A204.1 (cell line): ENCODE results near the gene PWWP2B.
"Not testable (repeated sequence)": the region's sequence is repeated elsewhere in the genome, so short reads cannot be mapped to it uniquely, and the experiment has no call there.

ENCODE experiments used
- FAIRE-seq: peaks from 2 replicates; lab custom pipeline; 2012; peaks lifted over from hg19 to GRCh38; lab: Jason Lieb, UNC

The PWWP2B gene

DNA sequence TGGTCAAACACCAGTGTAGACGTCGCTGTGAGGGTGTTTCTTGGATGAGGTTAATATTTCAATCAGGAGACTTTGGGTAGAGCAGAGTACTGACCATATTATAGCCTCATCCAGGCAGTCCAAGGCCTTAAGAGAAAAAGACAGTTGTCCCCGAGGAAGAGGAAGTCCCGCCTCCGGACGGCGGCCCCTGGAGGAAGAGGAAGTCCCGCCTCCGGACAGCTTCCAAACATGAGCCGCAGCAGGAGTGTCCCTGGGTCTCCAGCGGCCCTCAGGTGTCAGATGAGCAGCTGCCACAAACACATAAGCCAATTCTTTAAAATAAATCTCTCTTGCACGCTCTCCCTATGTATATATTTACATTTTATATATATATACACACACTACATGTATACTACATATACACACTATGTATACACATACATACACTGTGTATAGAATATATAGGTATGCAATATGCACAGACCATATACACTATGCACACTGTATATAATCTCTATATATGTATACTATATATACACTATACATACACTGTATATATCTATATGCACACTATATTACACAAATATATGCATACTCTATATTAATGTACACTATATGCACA, 37.5 kb downstream of the PWWP2B start:
- FAIRE-seq, result no peak

DNA sequence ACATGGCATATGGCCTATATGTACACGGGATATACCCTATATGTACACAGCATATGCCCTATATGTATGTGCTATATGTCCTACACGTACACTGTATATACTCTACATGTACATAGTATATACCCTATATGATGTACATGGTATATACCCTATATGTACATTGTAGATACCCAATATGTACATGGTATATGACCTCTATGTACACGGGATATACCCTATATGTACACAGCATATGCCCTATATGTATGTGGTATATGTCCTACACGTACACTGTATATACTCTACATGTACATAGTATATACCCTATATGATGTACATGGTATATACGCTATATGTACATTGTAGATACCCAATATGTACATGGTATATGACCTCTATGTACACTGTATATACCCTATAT, 38.3 kb downstream of the PWWP2B start:
- FAIRE-seq, result peak; percentile 35

DNA sequence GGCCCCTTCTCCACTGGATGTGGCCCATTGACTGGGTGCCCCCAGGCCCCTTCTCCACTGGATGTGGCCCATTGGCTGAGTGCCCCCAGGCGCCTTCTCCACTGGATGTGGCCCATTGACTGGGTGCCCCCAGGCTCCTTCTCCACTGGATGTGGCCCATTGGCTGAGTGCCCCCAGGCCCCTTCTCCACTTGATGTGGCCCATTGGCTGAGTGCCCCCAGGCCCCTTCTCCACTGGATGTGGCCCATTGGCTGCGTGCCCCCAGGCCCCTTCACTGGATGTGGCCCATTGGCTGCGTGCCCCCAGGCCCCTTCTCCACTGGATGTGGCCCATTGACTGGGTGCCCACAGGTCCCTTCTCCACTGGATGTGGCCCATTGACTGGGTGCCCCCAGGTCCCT, 39.1 kb downstream of the PWWP2B start:
- not testable (repeated sequence) for FAIRE-seq

DNA sequence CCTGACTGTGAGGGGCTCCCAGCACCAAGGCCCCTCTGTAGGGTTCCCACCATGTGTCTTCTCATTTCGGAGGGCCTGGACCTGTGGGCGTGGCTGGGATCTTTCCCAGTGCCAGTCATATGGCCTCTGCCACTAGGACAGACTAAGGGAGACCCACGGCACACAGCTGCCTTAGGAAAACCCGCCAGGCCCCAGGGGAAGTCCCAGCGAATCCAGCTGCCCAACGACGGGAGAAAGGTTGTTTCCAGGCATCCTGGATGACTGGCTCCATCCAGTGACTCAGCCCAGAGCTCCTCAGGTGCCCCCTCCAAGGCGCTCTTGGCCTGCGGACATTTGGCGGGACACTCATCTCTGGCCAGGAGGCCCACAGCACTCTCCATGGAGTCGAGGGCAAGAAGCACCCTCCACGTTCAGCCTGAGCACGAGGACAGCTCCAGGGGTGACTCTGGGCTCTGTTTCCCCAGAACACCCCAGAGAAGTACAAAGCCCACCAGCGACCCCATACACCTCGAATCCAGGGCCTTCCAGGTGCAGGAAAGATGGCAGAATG, 39.9 kb downstream of the PWWP2B start:
- no peak for FAIRE-seq

DNA sequence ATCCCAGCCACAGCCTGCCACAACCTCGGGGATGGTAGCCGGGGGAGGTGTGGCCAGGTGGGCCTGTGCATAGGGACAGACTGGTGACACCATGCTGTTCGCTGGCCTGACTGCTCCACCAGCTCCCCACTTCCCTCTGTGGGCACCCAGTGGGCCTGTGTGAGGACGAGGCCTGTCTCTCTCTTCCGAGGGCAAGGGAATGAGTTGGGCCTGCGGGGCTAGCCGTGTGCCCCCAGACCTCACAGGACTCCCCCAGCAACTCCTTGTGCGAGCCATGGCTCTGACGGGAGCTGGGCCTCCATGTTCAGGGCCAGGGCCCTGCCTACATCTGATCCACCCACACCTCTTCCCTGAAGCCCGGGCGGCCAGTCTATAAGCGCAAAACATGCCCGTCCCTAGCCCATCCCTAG, 40.5 kb downstream of the PWWP2B start:
- no peak for FAIRE-seq

DNA sequence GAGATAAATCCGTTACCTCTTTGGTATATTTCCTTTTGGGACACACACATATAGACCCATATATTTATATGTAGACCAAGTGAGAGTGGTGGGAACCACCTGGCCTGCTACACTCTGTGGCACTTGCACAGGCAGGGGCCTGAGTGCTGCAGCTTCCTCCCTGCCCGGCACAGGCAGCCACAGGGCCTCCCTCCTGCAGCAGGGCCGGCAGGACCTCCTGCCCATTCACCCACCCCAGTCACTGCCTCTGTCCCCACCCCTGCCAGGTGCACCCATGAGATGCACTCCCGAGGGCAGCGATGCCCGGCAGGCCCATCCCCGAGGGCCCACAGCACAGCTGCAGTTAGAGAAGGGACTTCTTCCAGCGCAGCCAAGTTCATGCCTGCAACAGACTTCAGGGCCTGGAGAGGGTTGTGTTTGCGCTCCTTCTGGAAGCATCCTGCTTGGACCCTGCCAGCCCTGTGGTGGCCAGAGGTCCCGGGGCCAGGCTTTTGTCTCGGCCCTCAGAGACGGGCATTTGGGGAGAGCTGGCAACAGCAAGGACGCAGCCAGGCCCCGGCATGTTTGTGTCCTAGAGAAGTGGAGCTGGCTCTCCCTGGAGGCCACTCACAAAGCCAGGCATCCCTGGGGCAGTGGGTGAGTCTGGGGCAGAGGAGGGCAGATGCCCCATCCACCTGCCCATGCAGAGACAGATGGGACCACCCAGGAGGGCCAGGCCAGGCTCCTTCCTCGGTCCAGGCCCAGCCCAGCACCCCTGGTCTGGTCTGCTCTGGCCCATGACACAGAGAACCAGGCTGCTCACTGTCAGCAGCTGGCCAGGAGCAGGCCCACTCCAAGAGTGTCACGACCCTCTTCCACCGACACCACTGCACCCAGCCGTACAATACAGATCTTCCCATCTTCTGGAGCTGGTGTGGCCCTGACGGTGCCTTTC, 41.4 kb downstream of the PWWP2B start:
- FAIRE-seq, result no peak

DNA sequence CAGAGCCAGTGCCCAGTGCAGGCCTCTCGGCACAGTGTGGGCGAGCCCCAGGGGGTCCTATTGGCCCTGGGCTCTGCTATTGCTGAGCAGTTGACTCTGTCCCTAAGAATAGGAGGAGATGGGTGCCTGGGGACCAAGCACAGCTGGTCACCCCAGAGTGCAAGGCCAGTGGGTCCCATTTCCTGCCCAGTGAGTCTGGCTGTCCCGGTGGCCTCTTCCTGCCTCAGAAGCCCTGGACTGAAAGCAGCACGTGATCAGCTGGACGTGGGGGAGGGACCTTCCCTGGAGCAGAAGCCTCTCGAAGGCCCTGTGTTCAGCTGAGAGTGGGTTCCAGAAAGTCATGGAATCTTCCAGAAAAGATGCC, 42.0 kb downstream of the PWWP2B start:
- no peak for FAIRE-seq

DNA sequence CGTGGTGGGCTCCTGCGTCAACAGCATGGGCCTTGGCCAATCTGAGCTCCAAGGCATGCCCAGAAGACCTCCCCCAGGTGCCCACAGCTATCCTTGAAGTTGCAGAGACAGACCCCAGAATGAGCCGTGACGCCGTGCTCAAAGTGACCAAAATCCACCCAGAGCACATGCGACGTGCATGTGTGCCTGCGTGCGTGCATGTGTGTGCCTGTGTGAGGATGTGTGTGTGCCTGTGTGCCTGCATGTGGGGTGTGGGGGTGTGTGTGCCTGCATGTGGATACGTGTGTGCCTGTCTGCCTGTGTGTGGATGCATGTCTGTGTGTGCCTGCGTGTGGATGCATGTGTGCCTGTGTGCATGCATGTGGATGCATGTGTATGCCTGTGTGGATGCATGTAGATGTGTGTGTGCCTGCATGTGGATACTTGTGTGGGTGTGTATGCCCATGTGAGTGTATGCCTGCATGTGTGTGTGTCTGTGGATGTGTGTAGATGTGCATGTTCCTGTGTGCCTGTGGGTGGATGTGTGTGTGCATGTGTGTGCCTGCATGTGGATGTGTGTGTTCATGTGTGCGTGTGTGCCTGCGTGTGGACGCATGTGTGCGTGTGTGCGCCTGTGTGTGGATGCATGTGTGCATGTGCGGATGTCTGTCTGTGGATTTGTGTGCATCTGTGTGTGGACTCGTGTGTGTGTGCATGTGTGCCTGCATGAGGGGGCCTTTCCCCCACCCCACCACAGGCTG, 42.6 kb downstream of the PWWP2B start:
- FAIRE-seq, result no peak

DNA sequence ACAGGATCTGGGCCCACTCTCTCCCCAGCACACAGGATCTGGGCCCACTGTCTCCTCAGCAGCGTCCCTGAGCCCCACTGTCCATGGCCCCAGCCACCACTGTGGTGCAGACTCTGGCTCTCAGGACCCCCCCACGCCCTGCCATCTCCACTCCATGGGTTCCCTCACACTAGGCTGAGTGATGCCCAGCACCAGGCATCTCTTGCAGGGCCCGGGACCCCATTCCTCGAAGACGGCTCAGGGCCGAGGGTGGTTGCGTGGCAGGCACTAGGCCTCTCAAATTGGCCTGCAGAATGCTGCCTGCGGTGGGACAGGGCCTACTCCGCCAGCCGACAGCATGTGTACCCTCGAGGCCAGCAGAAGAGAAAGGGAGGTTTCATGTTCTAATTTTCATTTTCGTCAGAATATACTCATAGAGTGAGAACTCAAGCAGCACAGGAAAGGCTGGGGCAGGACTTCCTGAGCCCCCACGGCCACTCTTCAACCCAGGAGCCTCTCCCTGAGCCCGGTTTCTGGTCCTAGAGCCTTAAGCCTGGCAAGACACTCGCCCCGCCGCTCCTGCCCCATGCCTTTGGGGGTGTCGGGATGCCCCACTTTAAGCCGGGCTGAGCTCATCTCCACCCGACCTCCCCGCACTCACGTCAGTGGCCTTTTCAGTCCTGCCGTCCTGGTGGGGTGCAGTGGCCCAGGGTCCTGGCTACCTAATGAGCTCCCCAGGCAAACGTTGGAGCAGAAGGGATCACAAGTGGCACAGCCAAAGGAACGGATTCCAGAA, 44.0 kb downstream of the PWWP2B start:
- FAIRE-seq, result no peak

DNA sequence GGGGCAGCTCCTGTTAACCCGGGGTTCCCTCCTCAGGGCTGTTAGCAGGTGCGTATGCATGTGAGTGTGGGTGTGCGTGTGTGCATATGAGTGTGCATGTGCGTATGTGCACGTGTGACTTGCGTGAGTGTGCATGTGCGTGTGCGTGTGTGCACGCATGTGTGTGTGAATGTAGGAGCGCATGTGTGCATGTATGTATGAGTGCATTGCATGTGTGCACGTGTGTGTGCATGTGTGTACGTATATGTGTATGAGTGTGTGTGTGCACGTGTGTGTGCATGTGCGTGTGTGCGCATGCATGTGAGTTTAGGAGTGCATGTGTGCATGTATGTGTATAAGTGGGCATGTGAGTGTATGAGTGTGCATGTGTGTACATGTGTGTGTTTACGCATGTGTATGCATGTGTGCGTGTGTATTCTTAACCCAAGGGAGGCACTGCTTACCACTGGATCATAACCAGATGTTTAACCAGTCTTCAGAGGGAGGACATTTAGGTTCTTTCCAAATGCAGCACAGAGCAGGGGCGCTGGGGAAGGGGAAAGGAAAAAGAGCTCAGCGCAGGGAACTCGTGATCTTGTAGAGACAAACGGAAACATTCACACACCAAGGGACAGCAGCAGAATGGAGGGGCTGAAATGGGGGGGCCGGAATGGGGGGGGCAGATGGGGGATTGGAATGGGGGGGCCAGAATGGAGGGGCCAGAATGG, 45.0 kb downstream of the PWWP2B start:
- FAIRE-seq, result no peak

DNA sequence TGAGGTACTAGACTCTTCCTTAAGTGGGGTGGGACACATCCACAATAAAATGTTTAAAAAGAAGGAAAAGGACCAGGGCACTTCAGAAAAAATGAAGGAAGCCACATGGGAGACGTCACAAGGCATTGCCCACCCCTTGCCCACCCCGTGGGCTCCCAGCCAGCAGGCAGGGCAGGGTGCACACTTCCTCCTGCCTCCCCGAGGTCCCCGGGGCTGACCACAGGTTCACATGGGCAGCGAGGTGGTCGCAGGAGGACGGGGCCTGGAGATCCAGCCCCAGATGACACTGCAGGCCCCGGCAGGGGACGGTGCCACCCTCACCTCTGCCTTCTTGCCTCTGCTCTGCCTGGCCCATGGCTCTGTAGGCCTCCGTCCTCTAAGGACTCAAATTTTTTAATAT, 45.6 kb downstream of the PWWP2B start:
- no peak for FAIRE-seq

DNA sequence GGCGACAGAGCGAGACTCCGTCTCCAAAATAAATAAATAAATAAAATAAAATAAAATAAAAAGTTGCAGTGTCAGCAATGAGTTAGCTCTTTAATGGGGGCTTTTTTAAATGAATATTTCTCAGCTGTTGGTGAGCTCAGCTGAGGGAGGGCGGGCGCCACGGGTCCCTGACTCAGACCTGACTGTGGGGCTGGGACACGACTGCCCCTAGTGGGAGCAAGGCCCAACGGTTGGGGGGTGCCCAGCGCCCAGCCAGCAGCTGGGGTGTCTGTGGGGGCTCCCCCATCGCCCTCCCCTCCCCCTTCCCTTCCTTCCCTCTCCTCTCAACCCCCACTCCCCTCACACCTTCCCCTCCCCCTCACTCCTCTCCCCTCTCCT, 46.6 kb downstream of the PWWP2B start:
- FAIRE-seq, result no peak

DNA sequence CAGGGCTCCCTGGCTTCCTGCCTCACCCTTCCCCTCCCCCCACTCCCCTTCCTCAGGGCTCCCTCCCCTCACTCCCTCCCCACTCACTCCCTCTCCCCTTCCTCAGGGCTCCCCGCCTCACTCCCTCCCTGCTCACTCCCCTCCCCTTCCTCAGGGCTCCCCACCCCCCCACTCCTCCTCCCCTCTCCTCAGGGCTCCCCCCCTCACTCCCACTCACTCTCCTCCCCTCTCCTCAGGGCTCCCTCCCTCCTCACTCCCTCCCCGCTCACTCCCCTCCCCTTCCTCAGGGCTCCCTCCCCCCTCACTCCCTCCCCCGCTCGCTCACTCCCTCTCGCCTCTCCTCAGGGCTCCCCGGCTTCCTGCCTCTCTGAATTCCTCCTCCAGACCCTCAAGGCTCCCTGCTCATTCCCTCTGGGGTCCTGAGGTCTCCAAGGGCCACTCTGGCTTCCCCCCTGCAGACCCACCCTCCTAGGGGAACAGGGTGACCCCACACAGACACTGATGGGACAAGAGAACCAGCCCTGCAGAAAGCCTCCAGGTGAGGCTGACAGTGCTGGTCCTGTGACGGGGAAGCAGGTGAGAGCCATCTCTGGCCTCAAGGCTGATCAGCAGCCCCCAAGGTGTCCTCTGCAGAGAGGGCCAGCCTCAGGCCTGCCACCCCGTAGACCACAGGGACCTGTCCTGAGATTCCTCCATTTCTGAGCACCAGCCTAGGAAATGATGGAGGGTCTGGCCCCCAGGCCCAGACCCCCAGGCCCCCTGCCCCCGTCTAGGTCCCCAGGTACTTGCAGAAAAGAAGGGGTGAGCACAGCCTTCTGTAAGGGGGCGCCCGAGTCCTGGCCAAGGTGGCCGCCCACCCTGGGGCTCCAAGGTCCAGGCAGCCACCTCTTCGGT, 47.2 kb downstream of the PWWP2B start:
- FAIRE-seq, result no peak

DNA sequence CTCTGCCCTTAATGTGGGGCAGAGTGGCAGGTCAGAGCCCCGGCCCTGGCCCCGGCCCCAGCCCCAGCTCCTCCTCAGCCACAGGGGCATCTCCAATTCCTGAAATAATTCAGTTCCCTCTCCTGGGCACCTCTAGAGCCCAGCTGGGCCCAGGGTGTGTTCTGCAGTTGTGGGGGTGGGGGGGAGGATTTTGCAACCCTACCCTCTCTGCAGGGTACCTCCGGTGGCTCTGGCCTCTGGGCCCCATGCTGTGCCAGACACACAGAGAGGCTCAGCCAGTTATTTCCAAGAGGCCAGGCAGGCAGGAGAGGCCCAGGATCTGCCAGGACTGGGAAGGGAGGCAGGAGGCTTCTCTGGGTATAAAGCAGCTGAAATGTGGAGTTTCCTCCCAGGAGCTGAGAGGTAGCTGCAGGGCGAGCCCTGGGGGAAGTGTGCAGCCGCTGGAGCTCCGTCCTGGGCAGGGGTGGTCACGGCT, 47.9 kb downstream of the PWWP2B start:
- no peak for FAIRE-seq

DNA sequence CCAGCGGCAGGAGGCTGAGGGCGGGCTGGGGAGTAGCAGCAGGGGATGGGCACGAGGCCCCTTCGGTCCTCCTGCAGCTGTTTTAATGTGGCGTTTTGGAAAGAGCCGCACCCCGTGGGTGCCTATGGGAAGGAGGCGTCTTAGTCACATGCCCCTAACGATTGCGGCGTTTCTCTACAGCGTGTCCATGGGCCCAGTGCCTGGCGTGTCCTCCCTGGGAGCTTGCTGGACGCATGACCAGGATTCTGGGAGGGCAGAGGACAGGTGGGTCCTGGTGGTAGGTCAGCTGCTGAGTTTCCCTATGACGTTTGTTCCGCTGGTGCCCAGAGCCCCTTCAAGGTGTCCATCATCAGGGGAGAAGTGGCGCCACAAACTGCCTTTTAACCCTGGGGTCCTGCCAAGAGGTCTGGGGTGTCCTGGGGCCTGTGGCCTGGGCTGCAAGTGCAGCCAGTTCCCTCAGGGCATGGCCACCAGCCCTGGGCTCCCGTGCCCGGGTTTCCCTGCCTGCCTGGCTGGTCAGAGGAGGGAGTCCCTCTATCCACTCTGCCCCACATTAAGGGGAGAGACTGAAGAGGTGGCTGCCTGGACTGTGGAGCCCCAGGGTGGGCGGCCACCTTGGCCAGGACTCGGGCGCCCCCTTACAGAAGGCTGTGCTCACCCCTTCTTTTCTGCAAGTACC, 48.7 kb downstream of the PWWP2B start:
- no peak for FAIRE-seq

DNA sequence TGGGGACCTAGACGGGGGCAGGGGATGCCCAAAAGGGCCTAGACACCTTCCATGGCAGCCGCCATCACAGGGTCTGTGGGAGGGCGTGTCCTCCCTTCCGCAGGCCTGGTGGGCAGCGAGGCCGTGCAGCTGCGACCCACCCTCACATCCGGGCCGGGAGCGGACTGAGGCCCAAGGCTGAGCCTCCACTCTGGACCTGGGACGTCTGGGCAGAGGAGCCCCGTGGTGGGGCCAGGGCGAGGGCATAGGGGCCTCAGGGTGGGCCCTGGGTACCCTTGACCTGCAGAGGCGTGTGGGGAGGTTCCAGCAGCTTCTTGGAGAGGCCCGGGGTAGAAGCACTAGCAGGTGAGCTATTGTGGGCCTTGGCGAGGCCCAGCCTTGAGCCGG, 49.2 kb downstream of the PWWP2B start:
- no peak for FAIRE-seq

DNA sequence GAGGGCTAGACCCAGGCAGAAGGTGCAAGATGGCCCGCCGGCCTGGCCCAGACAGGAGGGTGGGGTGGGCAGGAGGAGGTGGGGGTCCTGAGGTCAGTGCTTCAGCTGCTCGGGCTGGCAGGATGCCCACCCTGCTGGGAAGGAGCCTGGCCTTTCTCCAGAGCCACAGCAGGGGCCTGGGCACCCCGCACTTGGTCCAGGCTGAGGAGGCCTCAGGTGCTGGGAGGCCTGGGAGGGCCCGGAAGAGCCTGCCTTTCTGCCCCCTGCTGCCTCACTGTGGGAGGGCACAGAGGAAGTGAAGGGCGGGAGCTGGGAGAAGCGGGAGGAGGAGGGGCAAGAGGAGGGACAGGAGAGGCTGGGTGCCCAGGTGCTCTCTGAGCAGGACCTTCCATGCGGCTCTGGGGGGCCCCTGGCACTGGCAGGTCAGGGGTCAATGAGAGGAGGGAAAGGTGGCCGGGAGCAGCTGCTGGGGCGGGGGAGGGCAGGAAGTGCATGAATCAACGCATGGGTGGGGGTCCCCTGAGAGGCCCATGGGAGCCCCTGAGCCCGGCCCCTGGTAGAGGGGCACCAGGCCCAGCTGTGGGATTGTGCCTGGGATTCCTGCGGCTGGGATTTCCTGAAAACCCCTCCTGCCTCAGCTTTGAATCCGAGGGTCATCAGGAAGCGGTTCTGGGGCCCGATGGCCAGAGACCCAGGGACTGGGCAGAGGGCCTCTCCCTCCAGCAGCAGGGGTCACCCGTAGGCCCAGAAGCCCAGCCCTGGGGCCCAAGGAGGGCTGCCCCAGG, 49.9 kb downstream of the PWWP2B start:
- FAIRE-seq, result no peak

DNA sequence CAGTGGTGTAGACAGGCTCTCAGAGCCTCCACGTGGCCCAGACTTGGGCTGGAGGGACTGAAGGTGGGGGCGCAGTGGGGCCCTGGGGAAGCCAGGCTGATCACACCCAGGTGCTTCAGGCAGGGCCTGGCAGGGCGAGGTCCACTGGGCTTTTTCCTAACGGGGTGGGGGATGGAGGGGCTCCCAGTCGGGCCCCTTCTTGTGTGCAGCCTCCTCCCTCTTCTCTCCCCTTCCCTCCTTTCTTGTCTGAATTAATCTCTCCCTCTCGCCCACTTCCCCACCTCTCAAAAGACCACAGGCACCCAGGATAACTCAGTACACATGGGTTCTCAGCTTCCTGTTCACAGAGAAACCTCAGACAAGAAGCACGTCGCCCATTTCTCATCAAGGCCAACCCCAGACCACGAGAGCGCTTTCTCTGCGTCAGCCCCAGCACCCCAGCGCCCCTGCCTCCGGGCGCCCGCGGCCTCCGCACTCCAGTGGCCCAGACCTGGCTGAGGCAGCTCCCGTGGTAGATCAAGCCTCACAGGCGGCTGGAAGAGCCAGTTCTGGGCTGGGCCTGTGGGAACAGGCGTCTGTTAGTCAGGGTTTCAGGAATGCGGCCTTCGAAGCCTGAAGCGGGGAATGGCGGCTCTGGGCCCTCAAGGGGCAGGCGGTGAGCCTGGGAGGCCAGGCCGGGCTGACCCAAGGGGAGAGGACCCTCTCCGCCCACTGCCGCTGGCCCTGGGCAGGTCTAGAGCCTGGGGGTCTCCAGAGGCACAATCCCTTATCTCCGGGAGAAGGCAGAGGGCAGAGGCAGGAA, 50.6 kb downstream of the PWWP2B start:
- FAIRE-seq, result no peak
